ENCODE measurements around the gene FBXO9. TPM values are rescaled to one million over a fixed set of nuclear protein-coding genes. Genes with fewer than 3 reads are reported as not detected.

FBXO9 gene
- total and polyA plus RNA-seq, 12 donors: 42.7 to 396 (median 145) TPM

GRCh38 chr6:53112404-53112803, 47.2 kb downstream of the FBXO9 start:
- no peaks in the 10 kb centered on the region for H3K4me1 ChIP-seq (replicated peaks in 1 of 2)
- no peak overlapping the region for H3K4me3 ChIP-seq
- H3K9me3 ChIP-seq (replicated peaks in 1 of 3): no peaks in the 10 kb centered on the region
- no peaks in the 10 kb centered on the region for H3K27me3 ChIP-seq
- no peak for TF ChIP-seq POLR2A (IDR thresholded peaks at IDR 0.05)
- TF ChIP-seq, protein P1, sequence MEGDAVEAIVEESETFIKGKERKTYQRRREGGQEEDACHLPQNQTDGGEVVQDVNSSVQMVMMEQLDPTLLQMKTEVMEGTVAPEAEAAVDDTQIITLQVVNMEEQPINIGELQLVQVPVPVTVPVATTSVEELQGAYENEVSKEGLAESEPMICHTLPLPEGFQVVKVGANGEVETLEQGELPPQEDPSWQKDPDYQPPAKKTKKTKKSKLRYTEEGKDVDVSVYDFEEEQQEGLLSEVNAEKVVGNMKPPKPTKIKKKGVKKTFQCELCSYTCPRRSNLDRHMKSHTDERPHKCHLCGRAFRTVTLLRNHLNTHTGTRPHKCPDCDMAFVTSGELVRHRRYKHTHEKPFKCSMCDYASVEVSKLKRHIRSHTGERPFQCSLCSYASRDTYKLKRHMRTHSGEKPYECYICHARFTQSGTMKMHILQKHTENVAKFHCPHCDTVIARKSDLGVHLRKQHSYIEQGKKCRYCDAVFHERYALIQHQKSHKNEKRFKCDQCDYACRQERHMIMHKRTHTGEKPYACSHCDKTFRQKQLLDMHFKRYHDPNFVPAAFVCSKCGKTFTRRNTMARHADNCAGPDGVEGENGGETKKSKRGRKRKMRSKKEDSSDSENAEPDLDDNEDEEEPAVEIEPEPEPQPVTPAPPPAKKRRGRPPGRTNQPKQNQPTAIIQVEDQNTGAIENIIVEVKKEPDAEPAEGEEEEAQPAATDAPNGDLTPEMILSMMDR (IDR thresholded peaks at IDR 0.05): no peak
- intact Hi-C loops (cut with DNase I): no loop called here
- no peak for DNase-seq
- no peak overlapping the region for H3K27ac ChIP-seq
- H3K36me3 ChIP-seq (replicated peaks in 1 of 2): no peaks in the 10 kb centered on the region

DNA sequence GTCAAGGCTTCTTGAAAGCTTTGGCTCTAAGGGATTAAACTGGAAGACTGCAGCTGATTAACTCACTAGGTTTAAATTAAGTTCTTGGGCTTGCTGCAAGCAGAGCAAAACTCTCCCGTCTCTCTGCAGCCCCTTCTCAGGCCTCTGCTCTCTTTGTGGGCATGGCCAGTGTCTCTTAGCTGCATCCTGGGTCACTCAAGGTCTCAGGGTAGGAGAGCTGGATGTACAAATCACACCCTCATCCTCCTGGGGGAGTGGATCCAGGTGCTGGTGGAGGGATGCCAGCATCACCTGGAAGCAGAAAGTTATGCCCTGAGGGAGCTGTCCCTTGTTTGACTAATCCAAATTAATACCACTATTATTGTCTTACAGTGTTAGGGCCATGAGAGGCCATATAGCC, 47.7 kb downstream of the FBXO9 start:
- intact Hi-C loops (cut with DNase I): no loop called here
- no peaks in the 10 kb centered on the region for H3K36me3 ChIP-seq (replicated peaks in 1 of 2)
- no peaks in the 10 kb centered on the region for H3K9me3 ChIP-seq (replicated peaks in 1 of 3)
- no peak for TF ChIP-seq POLR2A (IDR thresholded peaks at IDR 0.05)
- TF ChIP-seq, protein P1 (IDR thresholded peaks at IDR 0.05): no peak
- WGBS, 4 donors: 43 to 86% (median 59%) methylated on average over 1 of the region's 1 CpG
- no peak for DNase-seq
- no peaks in the 10 kb centered on the region for H3K4me1 ChIP-seq (replicated peaks in 1 of 2)
- no peaks in the 10 kb centered on the region for H3K27me3 ChIP-seq
- no peak overlapping the region for H3K27ac ChIP-seq
- no peak overlapping the region for H3K4me3 ChIP-seq

DNA sequence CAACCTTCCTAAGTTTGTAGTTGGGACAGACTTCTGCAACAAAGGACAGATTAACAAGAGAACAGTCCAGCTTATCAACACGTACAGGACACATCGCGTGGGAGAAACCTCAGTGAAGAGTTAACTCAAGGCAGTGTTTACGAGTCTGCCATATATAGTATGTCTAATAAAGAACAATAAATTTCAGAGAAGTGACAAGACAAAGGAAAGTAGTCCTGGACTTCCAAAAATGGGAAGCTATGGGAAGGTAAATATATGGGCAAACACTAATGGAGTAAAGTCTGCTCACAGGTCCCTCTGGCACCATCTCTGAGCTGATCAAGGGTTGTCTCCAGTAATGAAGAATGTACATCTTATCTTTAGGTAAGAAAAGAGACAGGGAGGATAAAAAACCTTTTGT, 48.5 kb downstream of the FBXO9 start:
- no peaks in the 10 kb centered on the region for H3K9me3 ChIP-seq (replicated peaks in 1 of 3)
- no peaks in the 10 kb centered on the region for H3K4me1 ChIP-seq (replicated peaks in 1 of 2)
- DNase-seq: no peak
- intact Hi-C loops (cut with DNase I): no loop called here
- H3K27me3 ChIP-seq: no peaks in the 10 kb centered on the region
- H3K4me3 ChIP-seq: no peak overlapping the region
- H3K27ac ChIP-seq: no peak overlapping the region
- no peak for TF ChIP-seq POLR2A (IDR thresholded peaks at IDR 0.05)
- TF ChIP-seq, protein P1 (IDR thresholded peaks at IDR 0.05): no peak
- no peaks in the 10 kb centered on the region for H3K36me3 ChIP-seq (replicated peaks in 1 of 2)
- WGBS, 4 donors: 61 to 82% (median 68%) methylated on average over 4 of the region's 4 CpGs

DNA sequence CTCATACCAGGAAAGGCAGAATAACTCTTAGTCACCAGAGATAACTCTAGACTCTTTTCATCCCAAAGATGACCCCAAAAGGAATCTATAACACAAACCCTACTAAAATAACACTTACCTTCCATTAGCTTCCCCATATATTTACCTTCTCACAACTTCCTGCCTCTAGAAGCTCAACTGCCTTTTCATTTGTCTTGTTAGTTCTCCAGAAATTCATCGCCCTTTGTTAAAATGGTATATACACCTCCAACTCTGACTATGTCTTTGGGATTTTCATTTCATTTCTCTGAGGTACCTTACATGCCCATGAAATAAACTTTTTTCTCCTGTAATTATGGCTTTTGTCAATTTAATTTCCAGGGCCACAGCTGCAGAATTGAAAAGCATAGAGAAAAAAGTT, 49.9 kb downstream of the FBXO9 start:
- no peaks in the 10 kb centered on the region for H3K9me3 ChIP-seq (replicated peaks in 1 of 3)
- H3K27ac ChIP-seq: no peak overlapping the region
- H3K4me1 ChIP-seq (replicated peaks in 1 of 2): no peaks in the 10 kb centered on the region
- no peak overlapping the region for H3K4me3 ChIP-seq
- intact Hi-C loops (cut with DNase I): no loop called here
- DNase-seq: no peak
- WGBS, 4 donors: 93 to 100% (median 97%) methylated on average over 1 of the region's 1 CpG
- no peaks in the 10 kb centered on the region for H3K27me3 ChIP-seq
- TF ChIP-seq, protein P1 (IDR thresholded peaks at IDR 0.05): no peak
- TF ChIP-seq POLR2A (IDR thresholded peaks at IDR 0.05): no peak
- H3K36me3 ChIP-seq (replicated peaks in 1 of 2): no peaks in the 10 kb centered on the region
